Tibial nerve (tissue), 4 donors: ENCODE measurements around the gene NDFIP2. TPM values are rescaled to one million over a fixed set of nuclear protein-coding genes. Genes with fewer than 3 reads are reported as not detected.
"Not testable (repeated sequence)": the region's sequence is repeated elsewhere in the genome, so short reads cannot be mapped to it uniquely, and the experiment has no call there.

Experiments used
- DNase-seq, 2 donors: peaks; one replicate each; pipeline ENCODE4 v3.0.0-alpha.2; 2019; ENCODE audit warnings: low spot score in 2 of 2
- H3K27ac ChIP-seq, 4 donors: fragments of 200-600 bp; sonication (generic) in 3 of 4; one replicate each; pipeline ENCODE4 v1.5.1; 2017 to 2019; ENCODE audit warnings: mild to moderate bottlenecking in 1 of 4
- H3K27me3 ChIP-seq, 2 donors: fragments of 200-600 bp; sonication (generic) in 1 of 2; one replicate each; pipeline versions ENCODE4 v1.5.1 to v1.6.0; 2017 to 2019
- H3K36me3 ChIP-seq, 3 donors: fragments of 200-600 bp; sonication (generic); one replicate each; pipeline ENCODE4 v1.5.1; 2018 to 2019
- H3K4me1 ChIP-seq, 4 donors: fragments of 200-600 bp; sonication (generic) in 3 of 4; one replicate each; pipeline ENCODE4 v1.5.1; 2017 to 2019
- H3K4me3 ChIP-seq, 4 donors: fragments of 200-600 bp; sonication (generic) in 3 of 4; one replicate each; pipeline ENCODE4 v1.5.1; 2017 to 2019; ENCODE audit warnings: mild to moderate bottlenecking in 1 of 4, moderate library complexity in 1 of 4
- H3K9me3 ChIP-seq, 4 donors: fragments of 200-600 bp; sonication (generic) in 3 of 4; one replicate each; pipeline ENCODE4 v1.5.1; 2017 to 2019
- CTCF ChIP-seq, 5 experiments: fragments of 200-600 bp in 3 of 5; fragments of 450-650 bp in 2 of 5; sonication (generic) in 3 of 5; IDR thresholded peaks; one replicate each; pipeline ENCODE4 v1.5.1; 2016 to 2019; ENCODE audit warnings: antibody characterized with exemption in 5 of 5, mild to moderate bottlenecking in 3 of 5, moderate library complexity in 2 of 5
- EP300 ChIP-seq, 2 donors: sonication (generic); formaldehyde crosslinking; IDR thresholded peaks; one replicate each; pipeline ENCODE4 v1.6.1; 2017; ENCODE audit warnings: antibody characterized with exemption in 2 of 2, mild to moderate bottlenecking in 1 of 2
- POLR2A ChIP-seq, 2 donors: fragments of 450-650 bp; IDR thresholded peaks; one replicate each; pipeline ENCODE4 v1.6.1; 2017; ENCODE audit warnings: antibody characterized with exemption in 2 of 2, mild to moderate bottlenecking in 2 of 2, moderate library complexity in 2 of 2
- WGBS, 2 donors: methylation state at CpG; one replicate each; pipeline ENCODE4 v1.1.5; 2018; 5-methylcytosine and 5-hydroxymethylcytosine counted together
- total RNA-seq, 4 donors: library from RNA; depleted of rRNA; stranded (reverse); fragments of >200 nt; gene quantifications; one replicate each; pipeline ENCODE4 v1.1.0, GENCODE V29; 2016

Gene NDFIP2
- total RNA-seq, 4 donors from 2014 or later: 17.9 to 20.7 (median 19.0) TPM

DNA sequence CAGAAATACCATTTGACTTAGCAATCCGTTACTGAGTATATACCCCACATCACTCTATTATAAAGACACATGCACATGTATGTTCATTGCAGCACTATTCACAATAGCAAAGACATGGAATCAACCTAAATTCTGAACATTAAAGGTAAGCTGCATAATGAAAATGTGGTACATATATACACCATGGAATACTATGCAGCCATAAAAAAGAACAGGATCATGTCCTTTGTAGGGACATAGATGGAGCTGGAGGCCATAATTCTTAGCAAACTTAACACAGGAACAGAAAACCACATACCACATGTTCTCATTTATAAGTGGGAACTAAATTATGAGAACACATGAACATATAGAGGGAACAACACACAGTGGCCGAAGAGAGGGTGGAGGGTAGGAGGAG is 85.2 kb downstream of the NDFIP2 start:
- no peak for TF ChIP-seq POLR2A (IDR thresholded peaks at IDR 0.05)
- TF ChIP-seq CTCF (IDR thresholded peaks at IDR 0.05): no peak
- no peak for TF ChIP-seq EP300 (IDR thresholded peaks at IDR 0.05)
- no peaks in the 10 kb centered on the region for H3K4me1 ChIP-seq
- H3K27ac ChIP-seq: no peak overlapping the region
- peaks cover 0 to 28% (median 2%) of the 10 kb centered on the region in 4 donors for H3K9me3 ChIP-seq
- no peak overlapping the region for H3K4me3 ChIP-seq
- H3K36me3 ChIP-seq: no peaks in the 10 kb centered on the region
- H3K27me3 ChIP-seq: no peaks in the 10 kb centered on the region
- WGBS, 2 donors: 87 to 98% methylated on average over 2 of the region's 2 CpGs
- no peak for DNase-seq

- WGBS, 2 donors: 44 to 53% methylated on average over 1 of the region's 1 CpG
These were observed 90.2 kb downstream of the NDFIP2 start for GRCh38 chr13:79571147-79571546.

DNA sequence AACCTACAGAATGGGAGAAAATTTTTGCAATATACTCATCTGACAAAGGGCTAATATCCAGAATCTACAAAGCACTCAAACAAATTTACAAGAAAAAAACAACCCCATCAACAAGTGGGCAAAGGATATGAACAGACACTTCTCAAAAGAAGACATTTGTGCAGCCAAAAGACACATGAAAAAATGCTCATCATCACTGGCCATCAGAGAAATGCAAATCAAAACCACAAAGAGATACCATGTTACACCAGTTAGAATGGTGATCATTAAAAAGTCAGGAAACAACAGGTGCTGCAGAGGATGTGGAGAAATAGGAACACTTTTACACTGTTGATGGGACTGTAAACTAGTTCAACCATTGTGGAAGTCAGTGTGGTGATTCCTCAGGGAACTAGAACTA is 92.9 kb downstream of the NDFIP2 start:
- not testable (repeated sequence) for H3K4me3 ChIP-seq, H3K4me1 ChIP-seq, H3K27ac ChIP-seq, H3K27me3 ChIP-seq, H3K36me3 ChIP-seq, DNase-seq
- H3K9me3 ChIP-seq: peaks cover 0 to 20% (median 4%) of the 10 kb centered on the region in 4 donors

More at GRCh38 chr13:79571147-79571546, 90.2 kb downstream of the NDFIP2 start:
- Histone ChIP-seq H3K4me3 (no peak overlapping the region), H3K36me3 (no peaks in the 10 kb centered on the region), H3K9me3 (peaks cover 0 to 4% (median 0%) of the 10 kb centered on the region in 4 donors), H3K4me1 (peaks cover 0 to 6% (median 0%) of the 10 kb centered on the region in 4 donors), H3K27ac (no peak overlapping the region), H3K27me3 (no peaks in the 10 kb centered on the region)
- no peak for TF ChIP-seq POLR2A (IDR thresholded peaks at IDR 0.05)
- no peak for TF ChIP-seq CTCF (IDR thresholded peaks at IDR 0.05)
- TF ChIP-seq EP300 (IDR thresholded peaks at IDR 0.05): no peak
- no peak for DNase-seq

GRCh38 chr13:79581870-79582315 is 100.9 kb downstream of the NDFIP2 start:
- no peaks in the 10 kb centered on the region for H3K27me3 ChIP-seq
- no peak for DNase-seq
- peaks cover 0 to 19% (median 5%) of the 10 kb centered on the region in 4 donors for H3K9me3 ChIP-seq
- no peaks in the 10 kb centered on the region for H3K4me1 ChIP-seq
- no peaks in the 10 kb centered on the region for H3K36me3 ChIP-seq
- 75 to 81% methylated on average over 3 of the region's 4 CpGs for WGBS, 2 donors
- H3K27ac ChIP-seq: no peak overlapping the region
- no peak for TF ChIP-seq CTCF (IDR thresholded peaks at IDR 0.05)
- no peak for TF ChIP-seq EP300 (IDR thresholded peaks at IDR 0.05)
- no peak for TF ChIP-seq POLR2A (IDR thresholded peaks at IDR 0.05)
- no peak overlapping the region for H3K4me3 ChIP-seq

DNA sequence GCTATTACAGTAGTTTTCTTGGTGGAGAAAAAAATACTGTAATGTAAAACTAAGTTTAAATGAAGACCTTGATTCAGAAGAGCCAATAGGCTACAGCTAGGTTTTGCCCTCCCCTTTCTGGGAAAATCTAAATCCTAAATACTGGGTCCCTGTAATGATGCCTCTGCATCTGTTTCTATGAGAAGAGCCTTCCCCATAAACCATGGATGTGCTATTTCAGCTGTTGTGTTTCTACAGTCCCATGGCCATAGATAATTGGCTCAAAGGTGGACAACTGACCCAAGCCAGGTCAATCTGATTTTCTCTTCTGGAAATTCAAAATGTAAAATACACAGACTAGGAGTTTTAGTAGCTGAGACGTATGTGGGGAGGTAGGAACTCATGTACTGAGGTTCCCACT is 101.9 kb downstream of the NDFIP2 start:
- TF ChIP-seq CTCF (IDR thresholded peaks at IDR 0.05) (no peak), POLR2A (IDR thresholded peaks at IDR 0.05) (no peak), EP300 (IDR thresholded peaks at IDR 0.05) (no peak)
- Histone ChIP-seq H3K9me3 (peaks cover 0 to 12% (median 2%) of the 10 kb centered on the region in 4 donors), H3K27me3 (no peaks in the 10 kb centered on the region), H3K4me3 (no peak overlapping the region), H3K36me3 (no peaks in the 10 kb centered on the region), H3K27ac (no peak overlapping the region), H3K4me1 (no peaks in the 10 kb centered on the region)
- no peak for DNase-seq
- 60 to 71% methylated on average over 1 of the region's 1 CpG for WGBS, 2 donors

DNA sequence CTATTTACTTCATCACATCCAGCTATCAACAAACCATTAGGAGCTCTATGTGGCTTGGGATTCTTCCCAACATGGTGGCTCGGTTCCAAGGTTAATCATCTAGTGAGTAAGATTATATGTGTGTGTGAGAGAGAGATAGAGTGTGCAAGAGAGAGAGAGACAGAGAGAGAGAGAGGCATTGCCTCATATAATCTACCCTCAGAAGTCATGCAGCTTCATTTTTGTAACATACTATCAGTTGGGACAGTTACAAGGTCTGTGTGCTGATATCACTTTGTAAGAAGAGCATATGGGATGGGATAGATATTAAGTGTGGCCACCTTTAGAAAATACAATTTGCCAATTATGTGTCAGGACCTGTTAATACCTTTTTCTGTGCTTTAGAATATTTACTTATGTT is 104.1 kb downstream of the NDFIP2 start:
- Histone ChIP-seq H3K4me1 (peaks cover 0 to 8% (median 0%) of the 10 kb centered on the region in 4 donors), H3K36me3 (no peaks in the 10 kb centered on the region), H3K27me3 (no peaks in the 10 kb centered on the region), H3K27ac (no peak overlapping the region), H3K9me3 (peaks cover 0 to 14% (median 2%) of the 10 kb centered on the region in 4 donors), H3K4me3 (no peak overlapping the region)
- 79 to 83% methylated on average over 1 of the region's 1 CpG for WGBS, 2 donors
- no peak for DNase-seq
- no peak for TF ChIP-seq CTCF (IDR thresholded peaks at IDR 0.05)
- TF ChIP-seq POLR2A (IDR thresholded peaks at IDR 0.05): no peak
- TF ChIP-seq EP300 (IDR thresholded peaks at IDR 0.05): no peak
